Ramos (cell line): Measurements from ENCODE around the gene OS9.

ENCODE experiments used
- in situ Hi-C: fragments of 300-500 bp; cut with MboI; formaldehyde crosslinking; loops from one replicate; pipeline ENCODE4 v1.14.3; 2022; ENCODE audit warnings: low sequenced_read_pairs; ENCODE audit not compliant: unreplicated experiment

Gene OS9

GRCh38 chr12:57735198-57735855 lies 41.4 kb downstream of the OS9 start:
- in situ Hi-C loops = no loop called here

DNA sequence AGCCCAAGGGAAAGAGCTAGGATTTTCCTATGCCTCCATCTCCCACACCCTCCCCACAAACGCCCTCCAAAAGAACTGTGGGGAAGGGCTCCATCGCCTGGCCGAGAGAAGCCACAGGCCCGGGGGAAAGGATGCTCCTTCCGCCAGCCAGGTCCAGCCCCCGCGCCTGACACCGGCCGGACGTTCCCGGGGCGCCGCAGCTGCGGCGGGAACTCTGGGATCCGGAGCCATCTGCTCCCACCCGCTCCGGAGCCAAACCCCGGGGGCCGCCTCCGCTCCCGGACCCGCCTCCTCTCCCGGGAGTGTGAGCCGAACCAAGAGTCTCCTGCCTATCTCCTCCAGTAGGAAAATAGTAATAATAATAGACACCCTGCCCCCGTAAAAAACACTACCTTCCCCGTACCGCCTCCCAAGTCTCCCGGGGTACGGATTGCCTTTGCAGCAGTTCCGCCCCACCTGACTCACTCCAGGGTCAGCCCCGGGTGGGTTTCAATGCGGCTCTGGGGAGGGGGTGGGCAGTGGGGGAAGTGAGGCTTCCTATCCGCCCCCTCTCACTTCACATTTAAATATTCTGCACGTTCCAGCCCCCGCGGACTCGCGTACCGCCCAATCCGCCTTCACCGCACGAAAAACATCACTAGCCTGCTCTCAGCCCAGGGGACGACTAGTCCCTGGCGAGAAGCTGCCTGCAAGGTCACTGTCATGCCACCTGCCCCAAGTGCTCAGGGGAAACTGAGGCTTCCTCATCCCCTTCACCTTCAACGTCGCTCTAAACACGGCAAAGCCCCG lies 42.2 kb downstream of the OS9 start:
- in situ Hi-C loops = no loop called here

DNA sequence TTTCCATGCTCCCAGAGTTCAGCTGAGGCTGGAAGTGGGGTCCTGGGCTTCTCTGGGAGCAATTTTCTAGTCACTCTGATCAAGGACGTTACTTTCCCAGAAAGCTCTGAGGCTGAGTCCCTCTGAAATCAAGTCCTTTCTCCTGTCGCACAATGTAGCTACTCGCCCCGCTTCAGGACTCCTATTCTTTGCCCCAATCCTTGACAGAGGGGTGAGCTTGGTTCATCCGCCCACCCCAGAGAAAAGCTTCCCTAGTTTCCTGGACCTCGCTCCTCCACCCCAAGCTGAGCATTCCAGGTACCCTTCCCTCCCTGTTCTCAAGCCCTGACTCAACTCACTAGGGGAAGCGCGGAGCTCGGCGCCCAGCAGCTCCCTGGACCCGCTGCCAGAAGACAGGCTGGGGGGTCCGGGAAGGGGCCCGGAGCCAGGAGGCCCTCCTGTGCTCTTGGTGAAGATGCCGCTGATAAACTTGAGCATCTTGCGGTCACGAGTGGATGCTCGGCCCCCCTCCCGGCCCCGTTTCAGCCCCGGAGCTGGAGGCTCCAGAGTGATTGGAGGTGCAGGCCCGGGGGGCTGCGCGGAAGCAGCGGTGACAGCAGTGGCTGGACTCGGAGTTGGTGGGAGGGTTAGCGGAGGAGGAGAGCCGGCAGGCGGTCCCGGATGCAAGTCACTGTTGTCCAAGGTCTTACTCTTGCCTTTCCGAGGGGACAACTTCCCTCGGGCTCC lies 43.0 kb downstream of the OS9 start:
- in situ Hi-C loops = no loop called here

DNA sequence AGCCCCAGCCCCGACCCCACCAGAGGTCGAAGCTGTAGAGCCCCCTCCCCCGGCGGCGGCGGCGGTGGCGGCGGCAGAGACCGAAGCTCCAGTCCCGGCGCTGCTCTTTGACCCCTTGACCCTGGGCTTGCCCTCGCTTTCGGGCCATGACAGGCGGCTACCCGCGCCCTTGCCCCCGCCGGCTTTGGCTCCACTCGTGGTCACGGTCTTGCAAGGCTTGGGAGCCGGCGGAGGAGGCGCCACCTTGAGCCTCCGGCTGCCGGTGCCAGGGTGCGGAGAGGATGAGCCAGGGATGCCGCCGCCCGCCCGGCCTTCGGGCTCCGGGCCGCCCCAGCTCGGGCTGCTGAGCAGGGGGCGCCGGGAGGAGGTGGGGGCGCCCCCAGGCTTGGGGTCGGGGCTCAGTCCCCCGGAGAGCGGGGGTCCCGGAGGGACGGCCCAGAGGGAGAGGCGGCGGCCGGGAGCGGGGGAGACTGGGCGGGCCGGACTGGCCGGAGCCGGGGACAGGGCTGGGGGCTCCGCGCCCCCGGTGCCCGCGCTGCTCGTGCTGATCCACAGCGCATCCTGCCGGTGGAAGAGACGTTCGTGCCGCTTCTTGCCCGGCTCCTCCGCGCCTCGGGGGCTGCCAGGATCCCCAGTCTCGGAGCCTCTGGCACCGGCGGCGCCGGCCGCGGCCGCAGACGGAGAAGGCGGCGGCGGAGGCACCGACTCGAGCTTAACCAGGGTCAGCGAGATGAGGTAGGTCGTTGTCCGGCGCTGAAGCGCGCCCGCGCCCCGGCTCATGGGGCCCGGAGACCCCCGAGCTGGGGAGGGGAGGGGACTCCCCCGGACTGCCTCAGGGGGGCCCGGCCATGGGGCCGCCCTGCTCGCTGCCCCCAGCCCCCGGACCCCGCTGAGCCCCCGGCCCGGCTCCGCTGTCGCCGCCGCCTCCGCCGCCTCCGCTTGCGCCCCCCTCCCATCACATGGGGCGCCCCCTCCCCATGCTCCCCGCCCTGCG lies 43.8 kb downstream of the OS9 start:
- in situ Hi-C loops = no loop called here

DNA sequence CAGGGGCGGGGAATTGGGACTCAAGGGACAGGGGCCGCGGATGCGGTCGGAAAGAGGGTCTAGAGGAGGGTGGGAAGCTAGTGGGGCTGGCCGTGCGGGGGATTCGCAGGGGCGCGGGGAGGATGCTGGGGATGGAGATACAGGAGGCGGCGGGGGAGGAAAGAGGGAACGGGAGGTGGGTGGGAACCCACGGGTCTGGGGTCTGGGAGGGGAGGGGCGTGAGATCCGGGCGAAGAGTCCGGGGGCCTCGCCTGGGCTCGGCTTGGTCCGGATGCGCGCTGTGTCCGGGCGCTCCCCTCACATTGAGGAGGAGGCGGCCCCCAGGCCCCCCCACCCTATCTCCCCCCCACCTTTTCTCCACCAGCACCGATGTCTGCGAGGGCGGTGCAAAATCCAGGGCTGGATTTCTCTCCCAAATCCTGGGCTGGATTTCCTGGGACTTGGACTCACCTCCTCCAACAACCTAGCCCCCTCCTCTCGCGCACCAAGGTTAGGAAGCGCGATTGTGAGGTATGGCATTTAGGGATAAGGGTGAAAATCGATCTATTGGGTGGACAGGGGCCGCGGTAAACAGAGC lies 44.8 kb downstream of the OS9 start, which contains the start of gene AGAP2:
AGAP2 (minus strand) TSS at position 82 of the 577 bp plus-strand sequence. CDS start 496 bp downstream, outside the sequence.
- in situ Hi-C loops = no loop called here

DNA sequence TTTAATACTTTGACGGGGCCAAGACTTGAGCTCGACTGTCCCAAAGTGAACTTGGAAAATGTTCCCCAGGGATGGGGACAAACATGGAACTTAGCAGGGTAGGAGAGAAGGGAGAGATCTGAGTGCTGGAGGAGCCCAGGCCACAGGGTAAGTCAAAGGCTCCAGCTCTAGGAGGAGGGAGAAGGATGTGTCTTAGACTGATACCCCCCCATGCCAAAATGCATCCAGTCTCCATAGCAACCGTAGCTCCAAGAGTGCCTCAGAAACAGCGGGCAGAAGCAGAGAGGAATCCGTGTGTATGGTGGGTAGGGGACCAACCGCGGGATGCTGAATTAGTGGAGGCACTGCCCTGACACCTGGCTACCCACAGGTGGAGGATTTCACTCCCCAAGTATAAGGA lies 45.5 kb downstream of the OS9 start:
- in situ Hi-C loops = no loop called here

- in situ Hi-C loops = no loop called here
Measured at GRCh38 chr12:57739914-57740538, 46.1 kb downstream of the OS9 start.

- in situ Hi-C loops = no loop called here
Measured at GRCh38 chr12:57740656-57741412, 46.9 kb downstream of the OS9 start.

DNA sequence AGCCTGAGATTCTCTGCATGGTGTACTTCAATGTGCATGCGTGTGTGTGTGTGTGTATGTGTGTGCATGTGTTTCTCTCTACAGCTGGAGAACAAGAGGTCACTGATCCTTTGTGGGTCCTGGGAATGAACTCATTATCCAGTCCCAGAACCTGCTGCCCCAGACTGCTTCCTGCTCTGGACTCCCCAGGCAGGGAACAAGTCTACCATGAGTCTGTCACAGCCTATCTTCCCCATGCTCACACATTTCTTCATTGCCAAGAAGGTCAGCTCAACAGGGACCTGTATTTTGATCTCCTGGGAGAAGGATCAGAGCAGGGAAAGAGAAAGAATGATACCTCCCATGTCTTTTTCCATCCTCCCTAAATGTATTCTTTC lies 47.5 kb downstream of the OS9 start:
- in situ Hi-C loops = no loop called here

DNA sequence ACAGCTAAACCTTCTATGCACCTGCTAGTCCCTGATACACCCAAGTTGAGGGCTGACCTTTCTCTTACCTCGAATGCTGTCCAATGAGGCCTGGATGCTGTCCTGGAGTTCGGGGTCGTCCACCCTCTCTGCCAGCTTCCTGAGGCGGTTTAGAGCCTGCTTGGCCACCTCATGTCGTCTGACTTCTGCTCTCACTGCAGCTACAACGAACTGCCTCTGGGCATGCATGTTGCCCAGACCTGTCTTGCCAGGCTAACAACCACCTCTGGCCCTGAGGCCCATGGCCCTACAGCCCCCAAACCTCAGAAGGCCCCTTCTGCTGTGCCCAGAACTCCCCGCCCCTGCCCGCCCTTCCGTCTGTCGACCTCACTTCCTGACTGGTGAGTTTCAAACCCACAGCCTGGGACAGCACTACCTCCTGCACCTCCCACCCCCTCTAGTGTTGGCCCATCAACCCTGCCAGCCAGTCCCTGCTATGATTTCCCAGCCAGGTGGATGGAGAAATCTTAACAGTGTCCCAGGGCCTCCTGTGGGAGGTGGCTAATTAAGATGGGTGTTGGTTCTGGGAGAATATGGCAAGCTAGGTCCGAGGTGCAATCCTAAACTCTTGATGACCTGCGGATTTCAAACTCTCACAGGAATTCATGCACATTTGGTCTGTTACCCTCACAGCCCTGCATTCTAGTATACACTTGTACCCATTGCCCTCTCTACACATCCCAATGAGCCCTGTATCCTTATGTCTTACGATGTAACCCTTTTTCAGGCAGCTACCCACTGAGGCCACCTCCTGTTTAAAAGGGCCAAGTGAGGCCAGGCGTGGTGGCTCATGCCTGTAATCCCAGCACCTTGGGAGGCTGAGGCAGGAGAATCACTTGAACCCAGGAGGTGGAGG lies 48.2 kb downstream of the OS9 start:
- in situ Hi-C loops = no loop called here

DNA sequence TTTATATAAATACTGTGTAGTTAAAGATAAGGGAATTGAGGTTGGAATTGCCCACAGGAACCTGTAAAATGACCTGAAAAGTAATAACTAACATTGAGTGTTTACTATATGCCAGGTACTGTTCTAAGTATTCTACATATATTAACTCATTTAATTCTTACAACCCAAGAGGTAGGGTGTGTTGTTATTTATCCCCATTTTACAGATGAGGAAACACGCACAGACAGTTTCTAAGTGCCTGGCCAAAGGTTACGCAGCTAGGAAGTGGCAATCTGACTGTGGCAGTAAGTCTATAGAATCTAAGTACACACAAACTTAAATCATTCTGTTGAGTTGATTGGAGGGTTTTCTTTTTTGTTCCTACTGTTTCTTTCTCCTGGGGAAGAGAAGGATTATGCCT lies 49.8 kb downstream of the OS9 start:
- in situ Hi-C loops = no loop called here

GRCh38 chr12:57744194-57744776 lies 50.4 kb downstream of the OS9 start:
- in situ Hi-C loops = no loop called here

GRCh38 chr12:57744777-57745484 lies 51.0 kb downstream of the OS9 start, which contains the start of gene TSPAN31:
Gene TSPAN31 (plus strand): TSS chr12:57745039. CDS start chr12:57745155, 116 bp downstream.
- in situ Hi-C loops = no loop called here

GRCh38 chr12:57745485-57745881 lies 51.6 kb downstream of the OS9 start:
- in situ Hi-C loops = no loop called here

DNA sequence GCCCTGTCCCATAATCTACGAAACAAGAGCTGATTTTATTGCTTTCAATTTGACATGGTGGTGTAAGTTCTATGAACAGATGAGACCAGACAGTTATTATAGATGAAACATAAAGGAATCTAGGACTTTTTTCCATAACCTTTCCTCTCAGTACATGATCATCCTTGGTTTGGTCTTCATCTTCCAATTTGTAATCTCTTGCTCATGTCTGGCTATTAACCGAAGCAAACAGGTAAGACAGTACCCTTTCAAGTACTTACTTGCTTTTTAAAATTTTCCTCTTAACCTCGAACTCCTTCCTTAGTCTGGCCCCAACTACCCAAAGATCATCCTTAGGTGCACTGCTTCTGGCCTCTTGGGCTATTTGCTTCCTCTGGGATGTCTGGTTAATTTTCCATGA lies 52.1 kb downstream of the OS9 start:
- in situ Hi-C loops = no loop called here

GRCh38 chr12:57749061-57749460 lies 55.1 kb downstream of the OS9 start:
- in situ Hi-C loops = no loop called here
